Esophagus squamous epithelium (tissue), 4 donors: ENCODE results near the gene FAIM2.

Experiments used
- POLR2A ChIP-seq, 4 donors: fragments of 450-650 bp; IDR thresholded peaks; one replicate each; pipeline ENCODE4 v1.6.1; 2017; ENCODE audit warnings: antibody characterized with exemption in 4 of 4, mild to moderate bottlenecking in 4 of 4, moderate library complexity in 3 of 4
- TF ChIP-seq, protein P1 (sequence below), 6 experiments: fragments of 450-650 bp in 4 of 6; fragments of 200-600 bp in 2 of 6; sonication (generic) in 2 of 6; IDR thresholded peaks; one replicate each; pipeline ENCODE4 v1.5.1; 2016 to 2019; ENCODE audit warnings: antibody characterized with exemption in 6 of 6, mild to moderate bottlenecking in 4 of 6, moderate library complexity in 4 of 6

DNA sequence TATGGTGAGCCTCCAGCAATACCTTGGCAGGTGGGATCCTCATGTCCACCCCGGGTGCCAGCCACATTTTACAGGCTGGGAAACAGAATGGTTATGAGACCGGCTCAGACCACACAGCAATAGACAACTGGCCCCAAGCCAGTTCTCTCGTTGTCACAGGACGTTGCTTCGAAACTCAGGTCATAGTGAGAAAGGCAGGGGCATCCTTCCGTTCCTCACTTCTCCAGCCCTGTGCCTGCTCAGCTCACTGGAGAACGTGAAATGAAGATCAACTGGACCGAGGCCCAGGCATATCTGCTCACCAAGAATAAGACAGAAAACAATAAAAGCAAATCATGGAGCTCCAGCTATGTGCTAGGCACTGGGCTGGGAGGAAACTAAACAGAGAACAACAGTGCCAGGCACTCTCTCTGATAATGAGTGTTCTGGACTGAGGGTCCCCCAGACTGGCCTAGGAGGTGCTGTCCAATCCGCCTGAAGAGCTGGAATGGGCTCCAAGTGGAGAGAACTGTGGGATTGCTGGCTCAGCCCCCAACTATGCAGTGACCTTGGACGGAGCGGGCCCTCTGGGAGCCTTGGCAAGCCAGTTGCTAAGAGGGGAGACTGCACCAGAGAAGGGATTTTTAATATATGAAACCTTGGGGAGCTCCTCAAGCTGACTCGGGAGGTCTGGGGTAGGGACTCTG, 18.8 kb upstream of the FAIM2 start:
- TF ChIP-seq, protein P1, sequence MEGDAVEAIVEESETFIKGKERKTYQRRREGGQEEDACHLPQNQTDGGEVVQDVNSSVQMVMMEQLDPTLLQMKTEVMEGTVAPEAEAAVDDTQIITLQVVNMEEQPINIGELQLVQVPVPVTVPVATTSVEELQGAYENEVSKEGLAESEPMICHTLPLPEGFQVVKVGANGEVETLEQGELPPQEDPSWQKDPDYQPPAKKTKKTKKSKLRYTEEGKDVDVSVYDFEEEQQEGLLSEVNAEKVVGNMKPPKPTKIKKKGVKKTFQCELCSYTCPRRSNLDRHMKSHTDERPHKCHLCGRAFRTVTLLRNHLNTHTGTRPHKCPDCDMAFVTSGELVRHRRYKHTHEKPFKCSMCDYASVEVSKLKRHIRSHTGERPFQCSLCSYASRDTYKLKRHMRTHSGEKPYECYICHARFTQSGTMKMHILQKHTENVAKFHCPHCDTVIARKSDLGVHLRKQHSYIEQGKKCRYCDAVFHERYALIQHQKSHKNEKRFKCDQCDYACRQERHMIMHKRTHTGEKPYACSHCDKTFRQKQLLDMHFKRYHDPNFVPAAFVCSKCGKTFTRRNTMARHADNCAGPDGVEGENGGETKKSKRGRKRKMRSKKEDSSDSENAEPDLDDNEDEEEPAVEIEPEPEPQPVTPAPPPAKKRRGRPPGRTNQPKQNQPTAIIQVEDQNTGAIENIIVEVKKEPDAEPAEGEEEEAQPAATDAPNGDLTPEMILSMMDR (IDR thresholded peaks at IDR 0.05): no peak
- no peak for TF ChIP-seq POLR2A (IDR thresholded peaks at IDR 0.05)
